Measurements from ENCODE around the gene ELMO1. TPM values are rescaled to one million over a fixed set of nuclear protein-coding genes. Genes with fewer than 3 reads are reported as not detected.

The ELMO1 gene
- total RNA-seq, 1 experiment from 2014 or later, result not detected

GRCh38 chr7:36870625-36871354 lies 577.9 kb downstream of the ELMO1 start:
- Histone ChIP-seq H3K9me3 (no peaks in the 10 kb centered on the region), H3K4me3 (no peak overlapping the region), H3K36me3 (no peaks in the 10 kb centered on the region), H3K27me3 (no peaks in the 10 kb centered on the region)
- DNase-seq, result no peak

- DNase-seq, result no peak
- no peaks in the 10 kb centered on the region for H3K9me3 ChIP-seq
- H3K4me3 ChIP-seq, result no peak overlapping the region
- H3K27me3 ChIP-seq, result no peaks in the 10 kb centered on the region
- H3K36me3 ChIP-seq, result no peaks in the 10 kb centered on the region
These were observed 579.8 kb downstream of the ELMO1 start for GRCh38 chr7:36868727-36869411.

- DNase-seq, result no peak
- H3K27me3 ChIP-seq, result 0 out of 2 replicates have a peak, but pooled peaks cover 2% of the 10 kb centered on the region
These were observed 583.6 kb downstream of the ELMO1 start for GRCh38 chr7:36865019-36865418.

GRCh38 chr7:36863901-36864701 lies 584.6 kb downstream of the ELMO1 start:
- 0 out of 2 replicates have a peak, but pooled peaks cover 2% of the 10 kb centered on the region for H3K27me3 ChIP-seq
- no peak for DNase-seq
- H3K36me3 ChIP-seq, result no peaks in the 10 kb centered on the region
- no peak overlapping the region for H3K4me3 ChIP-seq
- H3K9me3 ChIP-seq, result no peaks in the 10 kb centered on the region

More at GRCh38 chr7:36865019-36865418, 583.6 kb downstream of the ELMO1 start:
- Histone ChIP-seq H3K36me3 (no peaks in the 10 kb centered on the region), H3K4me3 (no peak overlapping the region), H3K9me3 (no peaks in the 10 kb centered on the region)

DNA sequence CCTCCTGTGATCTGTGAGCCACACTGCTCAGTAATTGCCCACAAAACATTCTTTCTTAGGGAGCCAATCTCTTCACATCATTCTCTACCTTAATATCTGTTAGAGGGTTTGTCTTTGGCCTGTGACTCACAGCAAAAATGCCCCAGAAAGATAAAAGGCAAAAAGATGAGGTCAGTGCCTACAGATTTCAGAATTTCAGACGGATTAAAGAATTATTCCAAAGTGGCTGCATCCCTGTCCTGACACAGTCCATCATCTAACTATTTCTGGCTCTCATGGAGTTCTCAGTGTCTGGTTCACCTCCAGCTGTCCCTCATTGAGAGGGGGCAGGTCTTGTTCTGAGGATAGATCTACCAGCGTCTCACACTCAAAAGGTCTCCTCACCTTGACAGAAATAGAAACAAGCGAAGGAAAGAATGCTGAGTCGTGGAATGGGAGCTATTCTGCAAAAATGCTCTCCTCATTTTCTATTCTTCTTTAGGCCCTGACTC lies 585.8 kb downstream of the ELMO1 start:
- Histone ChIP-seq H3K27me3 (0 out of 2 replicates have a peak, but pooled peaks cover 2% of the 10 kb centered on the region), H3K36me3 (no peaks in the 10 kb centered on the region), H3K4me3 (no peak overlapping the region), H3K9me3 (no peaks in the 10 kb centered on the region)
- DNase-seq, result no peak

- H3K4me3 ChIP-seq, result no peak overlapping the region
- H3K36me3 ChIP-seq, result no peaks in the 10 kb centered on the region
- H3K27me3 ChIP-seq, result 0 out of 2 replicates have a peak, but pooled peaks cover 2% of the 10 kb centered on the region
- DNase-seq, result no peak
- H3K9me3 ChIP-seq, result no peaks in the 10 kb centered on the region
These were observed 587.0 kb downstream of the ELMO1 start for GRCh38 chr7:36861656-36862055.

DNA sequence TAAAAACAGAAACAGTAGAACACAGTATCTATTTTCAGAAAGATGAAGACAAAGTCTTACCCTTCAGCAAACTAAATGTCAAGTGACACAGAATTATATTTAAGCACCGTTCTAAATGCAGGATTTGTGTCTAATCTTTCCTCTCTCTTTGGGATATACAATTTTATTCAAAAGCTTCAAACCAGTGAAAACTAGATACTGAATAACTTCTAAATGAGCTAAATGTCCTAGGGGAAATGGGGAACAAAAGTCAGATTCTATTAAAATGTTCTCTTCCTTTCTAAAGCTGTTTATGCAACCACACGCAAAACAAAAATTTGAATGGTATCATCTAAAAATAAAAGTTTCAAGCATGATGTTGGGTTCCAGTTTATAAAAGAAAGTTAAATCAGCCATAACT lies 588.0 kb downstream of the ELMO1 start:
- no peaks in the 10 kb centered on the region for H3K36me3 ChIP-seq
- H3K27me3 ChIP-seq, result 0 out of 2 replicates have a peak, but pooled peaks cover 2% of the 10 kb centered on the region
- DNase-seq, result no peak
- no peak overlapping the region for H3K4me3 ChIP-seq
- H3K9me3 ChIP-seq, result no peaks in the 10 kb centered on the region

- no peak for DNase-seq
- no peaks in the 10 kb centered on the region for H3K36me3 ChIP-seq
- no peaks in the 10 kb centered on the region; the same call in 1 of the 2 replicates for H3K27me3 ChIP-seq
- no peaks in the 10 kb centered on the region for H3K9me3 ChIP-seq
- H3K4me3 ChIP-seq, result no peak overlapping the region
These were observed 593.3 kb downstream of the ELMO1 start for GRCh38 chr7:36855330-36855729.

DNA sequence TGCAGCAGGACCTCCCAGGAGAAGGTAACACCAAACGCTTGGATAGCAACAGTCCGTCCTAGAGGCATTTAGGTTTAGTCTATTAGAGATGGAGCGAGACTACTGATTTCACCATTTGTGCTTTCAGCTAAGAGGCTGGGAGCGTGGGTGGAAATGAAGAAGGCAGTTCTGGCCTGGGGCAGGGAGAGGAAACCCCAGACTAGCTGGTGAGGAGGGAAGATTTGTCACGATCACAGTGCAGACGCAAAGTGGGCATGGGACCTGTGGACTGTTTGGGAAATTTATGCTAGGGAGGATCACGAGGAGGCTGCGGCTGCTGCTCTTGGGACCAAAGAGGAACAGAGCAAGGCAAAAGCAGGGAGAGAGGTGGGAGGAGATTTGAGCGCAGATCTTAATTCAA lies 594.0 kb downstream of the ELMO1 start:
- Histone ChIP-seq H3K36me3 (no peaks in the 10 kb centered on the region), H3K9me3 (no peaks in the 10 kb centered on the region), H3K4me3 (no peak overlapping the region), H3K27me3 (no peaks in the 10 kb centered on the region; the same call in 1 of the 2 replicates)
- DNase-seq, result no peak

GRCh38 chr7:36852931-36853330 lies 595.7 kb downstream of the ELMO1 start:
- Histone ChIP-seq H3K36me3 (no peaks in the 10 kb centered on the region), H3K9me3 (peaks cover 2% of the 10 kb centered on the region; the same call in 1 of the 2 replicates), H3K4me3 (no peak overlapping the region), H3K27me3 (no peaks in the 10 kb centered on the region; the same call in 1 of the 2 replicates)
- DNase-seq, result no peak

DNA sequence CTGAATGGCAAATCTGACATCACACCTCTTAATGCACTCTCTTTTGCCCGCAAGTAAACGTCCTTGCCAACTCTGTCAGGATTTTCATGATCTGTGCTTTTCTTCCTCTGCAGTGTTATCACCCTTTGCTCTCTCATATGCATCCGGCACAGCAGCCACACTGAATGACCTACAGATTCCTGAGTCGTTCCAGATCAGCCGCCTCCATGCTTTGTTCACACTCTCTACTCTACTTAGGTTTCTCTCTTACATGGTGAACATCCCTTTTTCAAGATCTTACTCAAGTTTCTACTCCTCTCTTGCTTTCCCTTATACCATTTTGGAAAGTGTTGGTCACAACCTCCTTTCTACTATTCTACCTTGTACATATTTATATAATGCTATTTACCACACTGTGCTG lies 596.6 kb downstream of the ELMO1 start:
- DNase-seq, result no peak
- no peaks in the 10 kb centered on the region; the same call in 1 of the 2 replicates for H3K27me3 ChIP-seq
- H3K9me3 ChIP-seq, result peaks cover 5% of the 10 kb centered on the region; the same call in 1 of the 2 replicates
- no peaks in the 10 kb centered on the region for H3K36me3 ChIP-seq
- H3K4me3 ChIP-seq, result no peak overlapping the region

GRCh38 chr7:36851382-36851781 lies 597.3 kb downstream of the ELMO1 start:
- no peaks in the 10 kb centered on the region; the same call in 1 of the 2 replicates for H3K27me3 ChIP-seq
- H3K9me3 ChIP-seq, result peaks cover 5% of the 10 kb centered on the region; the same call in 1 of the 2 replicates
- H3K36me3 ChIP-seq, result no peaks in the 10 kb centered on the region
- H3K4me3 ChIP-seq, result no peak overlapping the region
- DNase-seq, result no peak

DNA sequence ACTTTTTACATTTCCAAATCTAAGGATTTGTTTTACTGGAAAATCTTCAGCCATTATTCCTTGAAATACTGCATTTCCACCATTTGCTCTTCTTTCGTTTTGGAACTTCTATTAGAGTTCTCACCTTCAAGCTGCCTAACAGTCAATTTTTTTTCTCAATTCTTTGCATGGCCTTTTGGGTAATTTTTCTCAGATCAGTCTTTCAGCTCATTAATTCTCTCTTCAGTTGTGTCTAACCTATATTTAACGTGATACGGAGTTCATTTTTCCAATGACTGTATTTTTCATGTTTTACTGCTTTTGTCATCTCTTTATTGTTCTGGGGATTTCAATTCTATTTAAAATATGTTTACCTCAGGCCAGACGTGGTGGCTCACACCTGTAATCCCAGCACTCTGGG lies 600.7 kb downstream of the ELMO1 start:
- H3K27me3 ChIP-seq, result no peaks in the 10 kb centered on the region; the same call in 1 of the 2 replicates
- peaks cover 5% of the 10 kb centered on the region; the same call in 1 of the 2 replicates for H3K9me3 ChIP-seq
- no peak for DNase-seq
- H3K4me3 ChIP-seq, result no peak overlapping the region
- no peaks in the 10 kb centered on the region for H3K36me3 ChIP-seq

- H3K9me3 ChIP-seq, result peaks cover 5% of the 10 kb centered on the region; the same call in 1 of the 2 replicates
- H3K36me3 ChIP-seq, result no peaks in the 10 kb centered on the region
- no peak for DNase-seq
- H3K4me3 ChIP-seq, result no peak overlapping the region
- H3K27me3 ChIP-seq, result no peaks in the 10 kb centered on the region
These were observed 604.3 kb downstream of the ELMO1 start for GRCh38 chr7:36844374-36844773.

DNA sequence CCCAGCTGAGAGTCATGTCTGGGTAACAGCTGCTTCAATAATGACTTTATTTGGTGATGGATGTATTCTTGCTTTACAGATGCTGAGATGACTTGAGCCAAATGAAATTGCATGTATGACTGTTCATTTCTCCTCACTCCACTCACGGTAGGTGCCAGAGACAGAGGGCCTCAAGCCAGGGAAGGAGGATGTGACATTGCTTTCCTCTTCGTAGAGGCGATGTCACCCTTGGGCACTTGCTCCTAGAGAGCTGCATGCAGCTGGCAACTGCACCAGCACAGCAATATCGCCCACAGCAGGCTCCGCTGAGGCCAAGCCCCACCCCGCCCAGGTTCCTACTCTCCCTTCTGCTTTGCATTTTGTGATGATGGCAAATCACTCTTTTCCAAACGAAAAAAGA lies 607.8 kb downstream of the ELMO1 start:
- no peaks in the 10 kb centered on the region for H3K27me3 ChIP-seq
- no peaks in the 10 kb centered on the region for H3K36me3 ChIP-seq
- H3K9me3 ChIP-seq, result no peaks in the 10 kb centered on the region
- no peak overlapping the region for H3K4me3 ChIP-seq
- DNase-seq, result peak; percentile 9

DNA sequence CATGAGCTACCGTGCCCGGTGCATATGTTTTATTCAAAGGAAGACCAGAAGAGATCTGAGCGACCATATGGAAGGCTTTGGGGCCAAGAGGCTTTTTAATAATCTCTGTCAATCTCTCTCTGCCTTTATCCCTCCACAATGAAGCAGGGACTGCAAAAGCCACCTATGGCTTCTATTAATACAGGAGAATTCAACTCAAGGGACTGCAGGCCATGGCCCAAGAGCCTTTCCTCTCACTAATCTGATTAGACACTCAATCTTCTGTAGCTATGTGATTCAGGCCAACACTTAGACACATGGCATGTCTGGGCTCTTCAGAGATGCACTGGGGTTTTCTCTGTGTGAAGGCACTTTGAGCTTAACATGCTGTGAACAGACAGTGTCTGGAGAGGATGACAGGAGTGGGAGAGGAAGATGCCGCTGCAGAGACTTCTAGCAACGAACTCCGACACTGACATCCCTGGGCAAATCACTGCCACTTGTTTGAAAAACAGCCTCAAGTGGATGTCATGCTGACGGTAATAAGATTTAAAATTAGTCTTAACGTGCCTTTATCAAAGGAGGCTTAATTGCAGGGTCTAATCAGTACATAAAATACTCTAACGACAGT lies 609.9 kb downstream of the ELMO1 start:
- H3K4me3 ChIP-seq, result no peak overlapping the region
- no peaks in the 10 kb centered on the region for H3K27me3 ChIP-seq
- DNase-seq, result no peak
- H3K36me3 ChIP-seq, result no peaks in the 10 kb centered on the region
- no peaks in the 10 kb centered on the region for H3K9me3 ChIP-seq
